GM12873 (cell line): ENCODE measurements around the gene TM9SF2.

Experiments
- CTCF ChIP-seq: IDR thresholded peaks from 2 replicates; pipeline ENCODE4 v1.5.1; 2012; ENCODE audit warnings: low read depth, mild to moderate bottlenecking, moderate library complexity, low read length, control low read depth; ENCODE audit not compliant: insufficient read depth; ENCODE audit errors: missing control alignments

The TM9SF2 gene

GRCh38 chr13:99606324-99607066 is 105.2 kb downstream of the TM9SF2 start, which contains the start of gene CLYBL:
CLYBL (plus strand) TSS chr13:99606690.
- TF ChIP-seq CTCF = no peak

GRCh38 chr13:99608345-99608744 is 107.1 kb downstream of the TM9SF2 start:
- no peak for TF ChIP-seq CTCF

- no peak for TF ChIP-seq CTCF
Observed at GRCh38 chr13:99610702-99611289, 109.5 kb downstream of the TM9SF2 start.
